ENCODE results near the gene S100A3.
"Not testable (repeated sequence)": the region's sequence is repeated elsewhere in the genome, so short reads cannot be mapped to it uniquely, and the experiment has no call there.

S100A3 gene

DNA sequence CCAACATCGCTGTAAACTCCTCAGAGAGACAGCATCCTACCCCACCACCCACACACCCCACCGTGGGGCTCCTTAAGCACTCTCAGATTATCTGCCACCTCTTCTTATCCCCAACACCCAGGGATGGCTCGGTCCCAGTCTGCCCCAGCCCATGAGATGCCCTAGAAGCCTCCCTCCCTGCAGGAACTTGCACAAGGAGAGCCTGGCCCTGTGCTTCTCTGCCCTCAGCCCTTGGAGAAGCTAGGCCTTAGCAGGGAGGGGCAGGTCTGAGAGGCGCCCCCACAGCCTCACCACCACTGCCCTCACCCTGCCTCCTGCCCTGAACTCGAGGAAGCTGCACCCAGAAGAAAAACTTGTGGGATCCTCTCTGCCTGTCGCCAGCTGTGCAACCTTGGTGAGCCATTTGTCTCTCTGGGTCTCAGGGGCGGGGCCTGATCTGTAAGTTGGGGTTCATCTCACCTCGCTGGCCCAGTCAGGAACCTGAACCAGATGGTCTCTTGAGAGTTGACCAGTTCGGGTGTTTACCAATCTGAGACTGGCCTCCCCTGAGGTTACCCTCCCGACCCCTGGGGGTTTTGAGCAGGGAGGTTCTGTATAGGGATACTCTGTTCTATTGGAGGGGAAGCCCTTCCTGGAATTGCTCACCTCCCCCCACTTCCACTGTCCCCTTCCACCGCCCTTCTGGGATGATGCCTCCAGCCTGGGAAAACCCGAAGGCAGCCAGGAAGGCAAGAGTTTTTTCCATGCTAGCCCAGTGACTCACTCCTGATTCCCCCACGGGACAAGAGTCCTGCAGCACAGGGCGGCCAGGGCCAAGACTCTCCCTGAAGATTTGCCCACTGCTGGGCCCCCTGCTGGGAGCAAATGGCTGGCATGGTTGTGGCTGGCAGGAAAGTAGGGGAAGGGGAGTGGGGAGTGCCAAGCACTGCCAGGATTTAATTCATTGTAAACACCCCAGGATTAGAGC lies at the start of gene S100A3:
S100A3 (minus strand) TSS at position 537 of the 967 bp plus-strand sequence. CDS start 773 bp downstream, outside the sequence.
- no peaks in the 10 kb centered on the region for H3K27me3 Mint-ChIP-seq
- H3K4me3 Mint-ChIP-seq = no peak within 1 kb of the TSS
- H3K9me3 Mint-ChIP-seq = no peaks in the 10 kb centered on the region
- H3K27ac Mint-ChIP-seq = no peak within 1 kb of the TSS
- DNase-seq (no peak), ATAC-seq (no peak)
- peaks cover 7% of the 10 kb centered on the region for H3K36me3 Mint-ChIP-seq (ENCODE audit: low read depth)
- peaks cover 33% of the 10 kb centered on the region for H3K4me1 Mint-ChIP-seq

DNA sequence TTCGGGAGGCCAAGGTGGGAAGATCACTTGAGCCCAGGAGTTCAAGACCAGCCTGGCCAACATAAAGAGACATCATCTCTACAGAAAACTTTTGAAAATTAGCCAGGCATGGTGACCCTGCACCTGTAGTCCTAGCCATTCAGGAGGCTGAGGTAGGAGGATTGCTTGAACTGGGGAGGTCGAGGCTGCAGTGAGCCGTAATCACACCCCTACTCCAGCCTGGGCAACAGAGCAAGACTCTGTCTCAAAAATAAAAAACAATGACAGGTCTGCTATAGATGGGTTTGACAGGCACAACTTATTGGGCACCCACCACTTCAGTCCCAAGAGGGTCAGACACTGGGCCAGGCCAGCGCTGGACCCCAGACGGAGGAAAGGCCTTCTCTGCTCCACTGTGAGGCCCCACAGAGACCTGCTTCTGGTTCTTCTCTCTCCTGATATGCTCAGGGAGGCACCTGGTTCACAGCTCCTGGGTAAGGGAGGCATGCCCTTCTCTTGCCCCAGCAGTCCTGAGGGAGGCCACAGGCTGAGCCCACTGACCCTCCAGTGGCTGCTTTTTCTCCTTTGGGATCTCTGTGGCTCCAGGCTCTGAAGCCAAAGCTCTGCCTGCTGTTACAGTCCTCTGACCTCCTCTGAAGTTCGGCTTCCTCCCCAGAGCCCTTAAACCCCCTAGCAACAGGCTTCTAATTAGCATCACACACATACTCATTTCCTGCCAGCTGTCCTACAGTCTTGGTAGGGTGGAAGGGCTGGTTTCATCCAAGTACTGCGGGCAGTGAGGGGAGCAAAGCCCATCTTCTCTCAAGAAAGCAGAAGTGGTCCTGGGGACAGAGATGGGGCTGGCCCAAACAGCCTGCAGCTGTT lies 49.5 kb upstream of the S100A3 start:
- no peak for DNase-seq
- Mint-ChIP-seq H3K27ac (peak overlapping the region; percentile 34), H3K9me3 (no peaks in the 10 kb centered on the region), H3K36me3 (ENCODE audit: low read depth) (no peaks in the 10 kb centered on the region), H3K27me3 (no peaks in the 10 kb centered on the region), H3K4me1 (peaks cover 23% of the 10 kb centered on the region), H3K4me3 (no peak overlapping the region)
- peak; percentile 78 for ATAC-seq

DNA sequence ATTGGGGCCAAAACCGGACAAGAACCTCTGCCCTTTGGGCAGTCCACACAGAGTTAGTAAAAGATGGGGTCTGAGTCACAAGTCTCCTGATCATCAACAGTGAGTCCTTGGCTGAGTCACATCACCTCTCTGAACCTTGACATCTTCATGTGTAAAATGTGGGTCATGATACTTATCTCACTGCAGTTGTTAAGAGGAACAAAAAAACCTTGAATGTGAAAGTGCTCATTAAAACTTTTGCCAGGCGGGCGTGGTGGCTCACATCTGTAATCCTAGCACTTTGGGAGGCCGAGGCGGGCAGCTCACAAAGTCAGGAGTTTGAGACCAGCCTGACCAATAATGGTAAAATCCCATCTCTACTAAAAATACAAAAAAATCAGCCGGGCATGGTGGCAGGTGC lies 48.1 kb upstream of the S100A3 start:
- Mint-ChIP-seq H3K27me3 (no peaks in the 10 kb centered on the region), H3K4me3 (no peak overlapping the region), H3K9me3 (no peaks in the 10 kb centered on the region), H3K27ac (no peak overlapping the region), H3K36me3 (ENCODE audit: low read depth) (no peaks in the 10 kb centered on the region), H3K4me1 (peaks cover 21% of the 10 kb centered on the region)
- no peak for DNase-seq
- peak; percentile 90 for ATAC-seq

GRCh38 chr1:153592748-153593147 lies 43.7 kb upstream of the S100A3 start:
- no peaks in the 10 kb centered on the region for H3K36me3 Mint-ChIP-seq (ENCODE audit: low read depth)
- no peaks in the 10 kb centered on the region for H3K9me3 Mint-ChIP-seq
- peaks cover 9% of the 10 kb centered on the region for H3K4me1 Mint-ChIP-seq
- H3K4me3 Mint-ChIP-seq = no peak overlapping the region
- ATAC-seq (no peak), DNase-seq (no peak)
- H3K27me3 Mint-ChIP-seq = no peaks in the 10 kb centered on the region
- H3K27ac Mint-ChIP-seq = no peak overlapping the region

DNA sequence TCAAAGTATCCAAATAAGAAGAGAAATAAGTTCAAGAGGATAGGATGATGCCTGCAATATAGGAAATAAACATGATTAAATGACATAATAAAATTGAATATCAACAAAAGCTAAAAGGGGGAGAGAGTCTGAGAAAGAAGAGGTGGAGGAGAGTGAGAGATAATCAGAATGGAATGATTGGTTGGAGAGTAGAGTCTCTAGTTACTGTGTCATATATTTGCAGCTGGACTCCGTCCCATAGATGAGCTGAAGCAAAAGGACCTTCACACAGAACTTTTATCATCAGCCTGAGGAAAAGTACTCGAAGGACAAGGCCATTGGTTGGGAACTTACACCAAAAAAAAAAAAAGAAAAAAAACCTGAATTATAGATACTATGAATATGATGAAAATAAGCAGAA lies 39.4 kb upstream of the S100A3 start:
- Mint-ChIP-seq H3K36me3 (ENCODE audit: low read depth) (no peaks in the 10 kb centered on the region), H3K27ac (no peak overlapping the region), H3K4me3 (no peak overlapping the region), H3K27me3 (no peaks in the 10 kb centered on the region), H3K4me1 (no peaks in the 10 kb centered on the region), H3K9me3 (no peaks in the 10 kb centered on the region)
- DNase-seq = no peak
- no peak for ATAC-seq

DNA sequence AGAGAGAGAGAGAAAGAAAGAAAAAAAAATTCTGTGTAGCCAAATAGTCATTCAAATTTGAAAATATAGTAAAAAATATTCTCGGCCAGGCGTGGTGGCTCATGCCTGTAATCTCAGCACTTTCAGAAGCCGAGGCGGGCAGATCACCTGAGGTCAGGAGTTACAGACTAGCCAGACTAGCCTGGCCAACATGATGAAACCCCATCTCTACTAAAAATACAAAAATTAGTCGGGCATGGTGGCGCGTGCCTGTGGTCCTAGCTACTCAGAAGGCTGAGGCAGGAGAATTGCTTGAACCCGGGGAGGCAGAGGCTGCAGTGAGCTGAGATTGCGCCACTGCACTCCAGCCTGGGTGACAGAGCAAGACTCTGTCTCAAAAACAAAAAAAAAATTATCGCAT lies 39.0 kb upstream of the S100A3 start:
- not testable (repeated sequence) for H3K27ac Mint-ChIP-seq

GRCh38 chr1:153587314-153587713 lies 38.3 kb upstream of the S100A3 start:
- H3K9me3 Mint-ChIP-seq = no peaks in the 10 kb centered on the region
- H3K27ac Mint-ChIP-seq = no peak overlapping the region
- ATAC-seq = no peak
- no peak for DNase-seq
- H3K36me3 Mint-ChIP-seq (ENCODE audit: low read depth) = no peaks in the 10 kb centered on the region
- H3K4me1 Mint-ChIP-seq = no peaks in the 10 kb centered on the region
- H3K27me3 Mint-ChIP-seq = no peaks in the 10 kb centered on the region
- H3K4me3 Mint-ChIP-seq = no peak overlapping the region

More for the DNA sequence above, 39.0 kb upstream of the S100A3 start:
- not testable (repeated sequence) for H3K4me1 Mint-ChIP-seq; H3K4me3 Mint-ChIP-seq; H3K9me3 Mint-ChIP-seq; H3K36me3 Mint-ChIP-seq (ENCODE audit: low read depth); DNase-seq; ATAC-seq; H3K27me3 Mint-ChIP-seq

DNA sequence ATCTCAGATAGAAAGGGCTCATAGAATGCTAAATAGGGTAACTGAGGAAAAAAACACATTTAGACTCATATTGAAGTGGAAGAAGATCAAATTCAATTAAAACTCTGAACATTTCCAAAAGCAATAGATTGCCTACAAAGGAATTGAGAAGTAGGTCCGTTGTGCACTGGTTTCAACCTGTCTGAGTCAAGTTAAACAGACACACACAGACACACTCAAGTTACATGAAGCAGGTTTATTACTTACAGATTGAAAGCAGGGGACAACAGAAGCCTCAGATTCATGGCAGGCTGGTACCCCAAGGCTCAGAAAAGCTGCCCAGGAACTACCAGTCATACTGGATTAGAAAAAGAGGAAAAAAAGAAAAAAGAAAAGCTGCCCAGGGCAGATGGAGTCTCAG lies 37.3 kb upstream of the S100A3 start:
- Mint-ChIP-seq H3K27me3 (no peaks in the 10 kb centered on the region), H3K27ac (no peak overlapping the region), H3K4me1 (no peaks in the 10 kb centered on the region), H3K4me3 (no peak overlapping the region), H3K9me3 (no peaks in the 10 kb centered on the region), H3K36me3 (ENCODE audit: low read depth) (no peaks in the 10 kb centered on the region)
- DNase-seq (no peak), ATAC-seq (no peak)

- no peak for ATAC-seq
- Mint-ChIP-seq H3K36me3 (ENCODE audit: low read depth) (no peaks in the 10 kb centered on the region), H3K27ac (no peak overlapping the region), H3K9me3 (no peaks in the 10 kb centered on the region), H3K4me1 (no peaks in the 10 kb centered on the region), H3K4me3 (no peak overlapping the region), H3K27me3 (no peaks in the 10 kb centered on the region)
- DNase-seq = no peak
Measured at GRCh38 chr1:153585006-153585405, 35.9 kb upstream of the S100A3 start.

DNA sequence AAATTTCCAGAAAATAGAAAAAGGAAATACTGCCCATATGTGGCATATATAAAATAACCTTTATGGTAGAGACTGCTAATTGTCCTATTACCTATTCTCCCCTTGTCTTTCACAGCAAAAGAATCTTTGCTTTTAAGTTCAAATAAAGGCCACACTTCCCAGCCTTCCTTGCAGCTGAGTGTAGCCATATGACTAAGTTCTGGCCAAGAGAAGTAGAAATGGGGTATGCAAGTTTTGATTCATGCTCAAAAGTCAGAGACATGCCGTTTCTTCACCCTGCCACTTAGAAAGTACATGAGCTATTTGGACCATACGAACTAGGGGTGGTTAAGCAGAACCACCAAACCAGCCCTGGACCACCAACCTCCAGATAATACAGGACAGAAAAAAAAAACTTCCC lies 34.9 kb upstream of the S100A3 start:
- Mint-ChIP-seq H3K27me3 (peaks cover 4% of the 10 kb centered on the region), H3K27ac (no peak overlapping the region), H3K9me3 (no peaks in the 10 kb centered on the region), H3K36me3 (ENCODE audit: low read depth) (no peaks in the 10 kb centered on the region), H3K4me1 (no peaks in the 10 kb centered on the region), H3K4me3 (no peak overlapping the region)
- ATAC-seq (no peak), DNase-seq (no peak)

DNA sequence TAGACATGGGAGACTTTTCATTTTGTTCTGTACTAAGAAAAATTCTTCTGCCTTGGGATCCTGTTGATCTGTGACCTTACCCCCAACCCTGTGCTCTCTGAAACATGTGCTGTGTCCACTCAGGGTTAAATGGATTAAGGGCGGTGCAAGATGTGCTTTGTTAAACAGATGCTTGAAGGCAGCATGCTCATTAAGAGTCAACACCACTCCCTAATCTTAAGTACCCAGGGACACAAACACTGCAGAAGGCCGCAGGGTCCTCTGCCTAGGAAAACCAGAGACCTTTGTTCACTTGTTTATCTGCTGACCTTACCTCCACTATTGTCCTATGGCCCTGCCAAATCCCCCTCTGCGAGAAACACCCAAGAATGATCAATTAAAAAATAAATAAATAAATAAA lies 34.5 kb upstream of the S100A3 start:
- H3K4me1 Mint-ChIP-seq; H3K27me3 Mint-ChIP-seq; H3K36me3 Mint-ChIP-seq (ENCODE audit: low read depth); DNase-seq; H3K9me3 Mint-ChIP-seq; ATAC-seq; H3K4me3 Mint-ChIP-seq; H3K27ac Mint-ChIP-seq: not testable (repeated sequence)

- H3K9me3 Mint-ChIP-seq; H3K36me3 Mint-ChIP-seq (ENCODE audit: low read depth): not testable (repeated sequence)
Measured at GRCh38 chr1:153582836-153583235, 33.8 kb upstream of the S100A3 start.

DNA sequence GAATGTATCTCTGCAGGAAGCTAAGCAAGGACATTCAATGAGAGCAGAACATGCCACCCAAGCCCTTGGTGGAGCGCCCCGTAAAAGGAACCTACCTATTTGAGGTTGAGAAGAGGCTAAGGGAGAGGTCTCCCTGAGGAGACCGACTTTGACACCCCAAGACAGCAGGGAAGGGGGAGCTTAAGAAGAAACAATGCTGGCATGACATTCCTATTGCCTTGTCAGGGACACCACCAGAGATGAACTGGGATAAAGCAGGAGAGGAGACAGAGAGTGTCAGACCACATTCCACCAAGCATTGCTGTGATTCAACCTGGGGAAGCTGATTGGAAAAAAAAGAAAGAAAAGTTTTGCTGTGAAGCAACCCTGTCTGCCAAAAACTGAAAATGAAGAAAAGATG lies 29.9 kb upstream of the S100A3 start:
- no peak overlapping the region for H3K4me3 Mint-ChIP-seq

More at GRCh38 chr1:153582836-153583235, 33.8 kb upstream of the S100A3 start:
- not testable (repeated sequence) for H3K27me3 Mint-ChIP-seq, H3K4me3 Mint-ChIP-seq, ATAC-seq, H3K4me1 Mint-ChIP-seq, DNase-seq, H3K27ac Mint-ChIP-seq

GRCh38 chr1:153578490-153578889 lies 29.4 kb upstream of the S100A3 start:
- DNase-seq (no peak), ATAC-seq (no peak)
- H3K27ac Mint-ChIP-seq = no peak overlapping the region
- peaks cover 5% of the 10 kb centered on the region for H3K4me1 Mint-ChIP-seq
- no peaks in the 10 kb centered on the region for H3K9me3 Mint-ChIP-seq
- H3K27me3 Mint-ChIP-seq = peaks cover 17% of the 10 kb centered on the region
- H3K36me3 Mint-ChIP-seq (ENCODE audit: low read depth) = no peaks in the 10 kb centered on the region
- H3K4me3 Mint-ChIP-seq = no peak overlapping the region

More for the DNA sequence above, 29.9 kb upstream of the S100A3 start:
- Mint-ChIP-seq H3K9me3 (no peaks in the 10 kb centered on the region), H3K27ac (no peak overlapping the region), H3K4me1 (peaks cover 2% of the 10 kb centered on the region), H3K36me3 (ENCODE audit: low read depth) (no peaks in the 10 kb centered on the region), H3K27me3 (peaks cover 17% of the 10 kb centered on the region)
- no peak for DNase-seq
- ATAC-seq = no peak

DNA sequence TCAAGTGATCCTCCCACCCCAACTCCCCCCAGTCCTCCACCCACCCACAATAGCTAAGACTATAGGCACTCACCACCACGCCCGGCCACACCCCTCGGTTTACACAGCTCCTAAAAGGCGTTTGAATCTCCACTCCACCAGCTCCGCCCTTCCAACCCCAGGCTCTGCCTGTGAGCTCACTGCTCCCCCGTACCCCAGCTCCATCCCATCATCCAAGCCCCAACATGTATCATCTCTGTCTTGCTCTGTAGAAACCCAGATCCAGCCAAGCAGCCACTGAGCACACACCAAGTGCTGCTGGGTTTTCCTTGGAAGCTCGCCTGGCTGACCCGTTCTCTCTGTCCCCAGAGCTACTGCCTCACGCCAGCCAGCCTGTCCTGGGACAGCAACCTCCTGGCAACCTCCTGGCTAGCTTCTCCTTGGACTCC lies 28.6 kb upstream of the S100A3 start:
- ATAC-seq (no peak), DNase-seq (no peak)
- Mint-ChIP-seq H3K27me3 (peaks cover 17% of the 10 kb centered on the region), H3K4me3 (no peak overlapping the region), H3K9me3 (no peaks in the 10 kb centered on the region), H3K27ac (no peak overlapping the region), H3K4me1 (peaks cover 14% of the 10 kb centered on the region), H3K36me3 (ENCODE audit: low read depth) (no peaks in the 10 kb centered on the region)
